Esophagus muscularis mucosa (tissue), 4 donors: ENCODE results near the gene MRPL22.

Source experiments
- CTCF ChIP-seq, 3 experiments: fragments of 200-600 bp in 2 of 3; fragments of 450-650 bp in 1 of 3; sonication (generic) in 2 of 3; IDR thresholded peaks; one replicate each; pipeline ENCODE4 v1.5.1; 2017 to 2019; ENCODE audit warnings: antibody characterized with exemption in 3 of 3, mild to moderate bottlenecking in 2 of 3, moderate library complexity in 1 of 3
- EP300 ChIP-seq: sonication (generic); formaldehyde crosslinking; IDR thresholded peaks from one replicate; pipeline ENCODE4 v1.6.1; 2017; ENCODE audit warnings: antibody characterized with exemption
- POLR2A ChIP-seq: fragments of 450-650 bp; IDR thresholded peaks from one replicate; pipeline ENCODE4 v1.6.1; 2017; ENCODE audit warnings: antibody characterized with exemption, moderate library complexity, mild to moderate bottlenecking, low read depth
- POLR2AphosphoS5 ChIP-seq, 2 donors: sonication (generic); formaldehyde crosslinking; IDR thresholded peaks; one replicate each; pipeline ENCODE4 v1.6.1; 2017; ENCODE audit warnings: antibody characterized with exemption in 2 of 2

- TF ChIP-seq EP300 (no peak), CTCF (IDR thresholded peaks at IDR 0.05) (no peak), POLR2A (no peak), POLR2AphosphoS5 (IDR thresholded peaks at IDR 0.05) (no peak)
These were observed 72.7 kb downstream of the MRPL22 start, which contains the start of gene KIF4B for GRCh38 chr5:155013526-155013925.
